Osteoblast (primary cell): ENCODE results near the gene IGSF1. TPM values are rescaled to one million over a fixed set of nuclear protein-coding genes. Genes with fewer than 3 reads are reported as not detected.

Experiments
- DNase-seq: peaks from one replicate; pipeline ENCODE4 v3.0.0; 2011; ENCODE audit warnings: low spot score, mixed read lengths; ENCODE audit not compliant: insufficient read length; ENCODE audit errors: missing footprints
- H2AFZ ChIP-seq: 2 replicates; pipeline ENCODE4 v1.6.0; 2011; ENCODE audit warnings: mild to moderate bottlenecking, low read length
- H3K27ac ChIP-seq: 2 replicates; pipeline ENCODE4 v1.5.1; 2011; ENCODE audit warnings: mild to moderate bottlenecking, low read depth, low read length, moderate library complexity
- H3K27me3 ChIP-seq: 2 replicates; pipeline ENCODE4 v1.6.0; 2012; ENCODE audit warnings: mild to moderate bottlenecking, control low read depth, inconsistent platforms, low read length, moderate library complexity; ENCODE audit not compliant: insufficient read depth
- H3K36me3 ChIP-seq: 2 replicates; pipeline ENCODE4 v1.5.1; 2011; ENCODE audit warnings: mild to moderate bottlenecking, low read length, control low read depth, moderate library complexity; ENCODE audit not compliant: insufficient read depth
- H3K4me1 ChIP-seq: 2 replicates; pipeline ENCODE4 v1.5.1; 2011; ENCODE audit warnings: mild to moderate bottlenecking, low read length, control low read depth, moderate library complexity; ENCODE audit not compliant: insufficient read depth
- H3K4me2 ChIP-seq: 2 replicates; pipeline ENCODE4 v1.6.0; 2011; ENCODE audit warnings: mild to moderate bottlenecking, low read length; ENCODE audit not compliant: insufficient read depth
- H3K4me3 ChIP-seq: fragments of 200-600 bp; sonication (generic); 3 replicates; pipeline ENCODE4 v1.5.1; 2012; ENCODE audit warnings: mild to moderate bottlenecking, low read length, inconsistent platforms; ENCODE audit not compliant: insufficient read depth
- H3K79me2 ChIP-seq: 2 replicates; pipeline ENCODE4 v1.6.0; 2012; ENCODE audit warnings: mild to moderate bottlenecking, low read length, control low read depth, inconsistent platforms; ENCODE audit not compliant: insufficient read depth
- H3K9me3 ChIP-seq: 2 replicates; pipeline ENCODE4 v1.5.1; 2011; ENCODE audit warnings: low read depth, low read length, control low read depth
- H4K20me1 ChIP-seq: 2 replicates; pipeline ENCODE4 v1.6.0; 2012; ENCODE audit warnings: mild to moderate bottlenecking, low read length, control low read depth; ENCODE audit not compliant: insufficient read depth
- CTCF ChIP-seq: IDR thresholded peaks from 2 replicates; pipeline ENCODE4 v1.5.1; 2011; ENCODE audit warnings: mild to moderate bottlenecking, low read depth, low read length, moderate library complexity; ENCODE audit errors: extremely low read depth
- total RNA-seq: library from RNA; depleted of rRNA; stranded (reverse); fragments of >200 nt; gene quantifications from 2 replicates; pipeline ENCODE4 v1.2.3, GENCODE V29; 2012

The IGSF1 gene
- total RNA-seq, 1 donor = 1.1 TPM

GRCh38 chrX:131298846-131299245 is 9.7 kb upstream of the IGSF1 start:
- H3K36me3 ChIP-seq = no peaks in the 10 kb centered on the region
- TF ChIP-seq CTCF = no peak
- no peaks in the 10 kb centered on the region for H3K9me3 ChIP-seq
- H2AFZ ChIP-seq = no peak overlapping the region
- no peaks in the 10 kb centered on the region for H4K20me1 ChIP-seq
- H3K4me2 ChIP-seq = no peak overlapping the region
- DNase-seq = no peak
- no peaks in the 10 kb centered on the region for H3K4me1 ChIP-seq
- H3K79me2 ChIP-seq = no peaks in the 10 kb centered on the region
- H3K27ac ChIP-seq = no peak overlapping the region
- H3K27me3 ChIP-seq = peaks cover 5% of the 10 kb centered on the region
- H3K4me3 ChIP-seq = no peak overlapping the region

GRCh38 chrX:131298036-131298435 is 8.9 kb upstream of the IGSF1 start:
- Histone ChIP-seq H3K36me3 (no peaks in the 10 kb centered on the region), H3K79me2 (no peaks in the 10 kb centered on the region), H3K9me3 (no peaks in the 10 kb centered on the region), H2AFZ (no peak overlapping the region), H3K4me2 (no peak overlapping the region), H3K4me3 (no peak overlapping the region), H4K20me1 (no peaks in the 10 kb centered on the region), H3K27ac (no peak overlapping the region), H3K4me1 (no peaks in the 10 kb centered on the region), H3K27me3 (peaks cover 5% of the 10 kb centered on the region)
- no peak for DNase-seq
- no peak for TF ChIP-seq CTCF

GRCh38 chrX:131289527-131289926 is 421 bp upstream of the IGSF1 start:
- no peak overlapping the region for H3K27ac ChIP-seq
- H2AFZ ChIP-seq = no peak overlapping the region
- DNase-seq = peak; percentile 53
- no peak overlapping the region for H3K4me2 ChIP-seq
- TF ChIP-seq CTCF = no peak
- H3K4me3 ChIP-seq = no peak overlapping the region
- no peaks in the 10 kb centered on the region for H3K4me1 ChIP-seq
- no peaks in the 10 kb centered on the region for H3K27me3 ChIP-seq
- H3K36me3 ChIP-seq = no peaks in the 10 kb centered on the region
- no peaks in the 10 kb centered on the region for H3K9me3 ChIP-seq
- H3K79me2 ChIP-seq = no peaks in the 10 kb centered on the region
- H4K20me1 ChIP-seq = no peaks in the 10 kb centered on the region

GRCh38 chrX:131288188-131288587 is 918 bp downstream of the IGSF1 start:
- H3K27ac ChIP-seq = no peak overlapping the region
- H3K4me3 ChIP-seq = no peak overlapping the region
- no peaks in the 10 kb centered on the region for H3K9me3 ChIP-seq
- no peaks in the 10 kb centered on the region for H3K27me3 ChIP-seq
- no peaks in the 10 kb centered on the region for H3K79me2 ChIP-seq
- no peak overlapping the region for H2AFZ ChIP-seq
- H3K4me1 ChIP-seq = no peaks in the 10 kb centered on the region
- TF ChIP-seq CTCF = no peak
- no peak overlapping the region for H3K4me2 ChIP-seq
- no peaks in the 10 kb centered on the region for H3K36me3 ChIP-seq
- no peaks in the 10 kb centered on the region for H4K20me1 ChIP-seq
- no peak for DNase-seq
